HG02798 (cell line): ENCODE data around the gene DPP3.
A peak's percentile ranks its signal among the peaks of the same experiment; 100 is the strongest.
"Not testable (repeated sequence)": the region's sequence is repeated elsewhere in the genome, so short reads cannot be mapped to it uniquely, and the experiment has no call there.

Experiments used
- ATAC-seq: cut with Tn5 transposase; IDR thresholded peaks from one replicate; pipeline ENCODE4 v1.9.1; 2021; ENCODE audit warnings: mild to moderate bottlenecking; ENCODE audit not compliant: unreplicated experiment, poor library complexity

The DPP3 gene

GRCh38 chr11:66464116-66464515, 16.1 kb upstream of the DPP3 start:
- ATAC-seq: not testable (repeated sequence)

- no peak for ATAC-seq
These were observed 15.3 kb upstream of the DPP3 start for GRCh38 chr11:66464916-66465315.

- no peak for ATAC-seq
These were observed 14.6 kb upstream of the DPP3 start for GRCh38 chr11:66465373-66466224.

- ATAC-seq: peak; percentile 92
These were observed 13.8 kb upstream of the DPP3 start, which contains the start of gene PELI3 for GRCh38 chr11:66466225-66467033. Gene PELI3 (plus strand): TSS chr11:66466905. CDS start chr11:66468129, 1,224 bp downstream.

- ATAC-seq: peak; percentile 29
These were observed 13.1 kb upstream of the DPP3 start for GRCh38 chr11:66467034-66467659.

GRCh38 chr11:66467756-66468155, 12.5 kb upstream of the DPP3 start:
- no peak for ATAC-seq

- no peak for ATAC-seq
These were observed 11.5 kb upstream of the DPP3 start for GRCh38 chr11:66468691-66469090.

- no peak for ATAC-seq
These were observed 10.8 kb upstream of the DPP3 start for GRCh38 chr11:66469441-66469840.

- no peak for ATAC-seq
These were observed 10.2 kb upstream of the DPP3 start for GRCh38 chr11:66470015-66470414.

GRCh38 chr11:66471142-66471541, 9.1 kb upstream of the DPP3 start:
- no peak for ATAC-seq

- ATAC-seq: no peak
These were observed 8.2 kb upstream of the DPP3 start for GRCh38 chr11:66472054-66472453.

GRCh38 chr11:66473167-66473566, 7.1 kb upstream of the DPP3 start:
- no peak for ATAC-seq

- ATAC-seq: no peak
These were observed 6.4 kb upstream of the DPP3 start for GRCh38 chr11:66473608-66474515.

GRCh38 chr11:66475349-66476172, 4.7 kb upstream of the DPP3 start:
- no peak for ATAC-seq

- no peak for ATAC-seq
These were observed 3.9 kb upstream of the DPP3 start for GRCh38 chr11:66476173-66476840.

- ATAC-seq: no peak
These were observed 3.4 kb upstream of the DPP3 start for GRCh38 chr11:66476841-66477251.

GRCh38 chr11:66477263-66478201, 2.7 kb upstream of the DPP3 start:
- ATAC-seq: no peak
